ES-I3 (cell line): Measurements from ENCODE around the gene ZNF697.
"Not testable (repeated sequence)": the region's sequence is repeated elsewhere in the genome, so short reads cannot be mapped to it uniquely, and the experiment has no call there.

Experiments used
- H3K36me3 ChIP-seq: 2 replicates; pipeline ENCODE4 v1.6.1; 2013; ENCODE audit warnings: mild to moderate bottlenecking, low read length, control low read depth, moderate library complexity; ENCODE audit not compliant: insufficient read depth
- H3K4me1 ChIP-seq: 2 replicates; pipeline ENCODE4 v1.6.1; 2013; ENCODE audit warnings: mild to moderate bottlenecking, control low read depth, low read length; ENCODE audit not compliant: insufficient read depth
- H3K9ac ChIP-seq: 2 replicates; pipeline ENCODE4 v1.6.1; 2013; ENCODE audit warnings: low read depth, mild to moderate bottlenecking, low read length, moderate library complexity
- H3K9me3 ChIP-seq: 2 replicates; pipeline ENCODE4 v1.6.1; 2013; ENCODE audit warnings: mild to moderate bottlenecking, low read length, moderate library complexity; ENCODE audit not compliant: control insufficient read depth, insufficient read depth

Gene ZNF697

DNA sequence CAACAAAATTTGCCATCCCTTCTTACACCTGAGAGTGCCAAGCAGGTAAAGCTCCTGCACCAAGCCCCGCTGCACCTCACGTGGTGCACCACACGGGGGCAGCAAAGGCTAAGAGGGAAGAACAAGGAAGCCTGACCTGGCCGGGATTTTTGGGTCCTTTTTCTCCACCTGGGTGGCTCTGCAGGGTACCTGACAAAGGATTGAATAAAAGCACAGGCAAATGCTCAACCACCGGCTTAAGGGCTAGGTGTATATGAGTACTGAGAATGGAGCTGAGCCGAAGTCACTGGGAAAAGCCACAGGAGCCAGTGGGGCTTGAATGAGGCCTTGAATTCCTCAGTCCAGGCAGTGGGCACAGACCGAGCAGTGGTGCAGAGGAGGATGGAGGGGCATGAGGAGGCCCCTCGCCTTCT, 36.4 kb downstream of the ZNF697 start:
- no peaks in the 10 kb centered on the region for H3K36me3 ChIP-seq
- peaks cover 7% of the 10 kb centered on the region; the same call in 1 of the 2 replicates for H3K4me1 ChIP-seq
- H3K9ac ChIP-seq, result no peak overlapping the region
- no peaks in the 10 kb centered on the region for H3K9me3 ChIP-seq

DNA sequence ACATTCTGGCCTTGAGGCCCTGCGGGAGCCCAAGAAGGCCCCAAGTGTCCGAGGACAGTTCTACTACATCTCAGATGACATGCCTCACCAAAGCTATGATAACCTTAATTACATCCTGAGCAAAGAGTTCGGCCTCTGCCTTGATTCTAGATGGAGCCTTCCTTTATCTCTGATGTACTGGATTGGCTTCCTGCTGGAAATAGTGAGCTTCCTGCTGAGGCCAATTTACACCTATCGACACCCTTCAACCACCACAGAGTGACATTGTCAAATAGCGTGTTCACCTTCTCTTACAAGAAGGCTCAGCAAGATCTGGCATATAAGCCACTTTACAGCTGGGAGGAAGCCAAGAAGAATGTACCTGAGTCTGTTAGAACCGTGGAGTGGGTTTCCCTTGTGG, 39.2 kb downstream of the ZNF697 start:
- not testable (repeated sequence) for H3K9ac ChIP-seq, H3K9me3 ChIP-seq, H3K36me3 ChIP-seq, H3K4me1 ChIP-seq

- H3K4me1 ChIP-seq, H3K9me3 ChIP-seq, H3K36me3 ChIP-seq, H3K9ac ChIP-seq: not testable (repeated sequence)
Measured at GRCh38 chr1:119607087-119607807, 40.8 kb downstream of the ZNF697 start.

GRCh38 chr1:119606394-119606793, 41.7 kb downstream of the ZNF697 start:
- Histone ChIP-seq H3K4me1 (0 out of 2 replicates have a peak, but pooled peaks cover 4% of the 10 kb centered on the region), H3K9ac (no peak overlapping the region), H3K36me3 (no peaks in the 10 kb centered on the region), H3K9me3 (no peaks in the 10 kb centered on the region)

DNA sequence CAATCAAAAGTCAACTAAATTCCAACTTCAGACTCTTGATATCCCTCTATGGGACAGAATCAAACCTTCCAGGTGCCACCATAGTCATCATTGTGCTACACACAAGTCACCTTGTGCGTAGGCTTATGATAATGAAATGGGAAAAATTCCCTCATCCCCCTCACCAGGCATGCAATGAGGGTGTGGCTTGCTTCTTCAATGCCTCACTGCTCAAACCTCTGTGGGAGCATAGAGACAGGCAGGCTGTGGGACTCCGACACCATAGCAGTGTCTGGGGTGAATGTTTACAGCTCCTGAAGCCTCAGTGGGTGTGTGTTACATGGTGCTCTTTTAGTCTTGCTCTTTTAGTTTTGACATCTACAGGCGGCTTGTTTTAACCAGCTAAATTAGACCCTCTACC, 42.4 kb downstream of the ZNF697 start:
- Histone ChIP-seq H3K9me3 (no peaks in the 10 kb centered on the region), H3K9ac (no peak overlapping the region), H3K36me3 (no peaks in the 10 kb centered on the region), H3K4me1 (0 out of 2 replicates have a peak, but pooled peaks cover 4% of the 10 kb centered on the region)

DNA sequence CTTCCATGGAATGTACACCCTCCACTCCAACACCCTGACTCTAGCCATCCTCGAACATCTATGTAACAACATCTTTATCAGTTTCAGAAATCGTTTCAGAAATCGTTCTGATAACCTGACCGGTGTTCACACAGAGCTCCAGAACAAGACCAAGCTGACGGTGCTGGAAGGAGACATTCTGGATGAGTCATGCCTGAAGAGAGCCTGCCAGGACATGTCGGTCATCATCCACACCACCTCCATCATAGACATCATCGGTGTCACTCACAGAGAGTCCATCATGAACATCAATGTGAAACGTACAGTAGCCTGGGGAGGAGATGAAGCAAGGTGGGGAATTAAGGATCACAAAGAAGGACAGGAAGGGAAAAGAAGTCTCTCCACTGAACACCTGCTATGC, 43.0 kb downstream of the ZNF697 start:
- not testable (repeated sequence) for H3K9me3 ChIP-seq, H3K36me3 ChIP-seq, H3K4me1 ChIP-seq, H3K9ac ChIP-seq

GRCh38 chr1:119603695-119604094, 44.4 kb downstream of the ZNF697 start:
- Histone ChIP-seq H3K9ac (no peak overlapping the region), H3K36me3 (no peaks in the 10 kb centered on the region), H3K4me1 (0 out of 2 replicates have a peak, but pooled peaks cover 4% of the 10 kb centered on the region), H3K9me3 (no peaks in the 10 kb centered on the region)

DNA sequence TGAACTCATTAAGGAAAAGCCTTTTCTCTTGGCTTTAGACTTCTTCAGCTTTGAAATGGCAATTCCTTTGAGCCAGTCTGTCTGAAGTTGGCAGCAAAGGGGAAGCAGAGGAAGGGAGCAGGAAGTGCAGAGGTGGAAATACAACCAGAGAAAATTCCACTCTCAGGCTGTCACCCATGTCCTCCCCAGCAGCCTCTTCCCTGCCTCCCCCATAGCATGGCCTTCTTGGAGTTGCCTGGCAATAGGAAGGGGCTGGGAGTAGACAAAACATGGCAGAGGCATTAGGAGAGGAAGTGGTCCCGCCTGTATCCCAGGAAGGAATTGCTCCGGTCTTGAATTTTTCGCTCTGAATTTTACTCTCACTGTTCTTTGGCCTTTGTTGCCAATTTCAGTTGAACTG, 44.8 kb downstream of the ZNF697 start:
- H3K9ac ChIP-seq, H3K36me3 ChIP-seq, H3K9me3 ChIP-seq, H3K4me1 ChIP-seq: not testable (repeated sequence)

DNA sequence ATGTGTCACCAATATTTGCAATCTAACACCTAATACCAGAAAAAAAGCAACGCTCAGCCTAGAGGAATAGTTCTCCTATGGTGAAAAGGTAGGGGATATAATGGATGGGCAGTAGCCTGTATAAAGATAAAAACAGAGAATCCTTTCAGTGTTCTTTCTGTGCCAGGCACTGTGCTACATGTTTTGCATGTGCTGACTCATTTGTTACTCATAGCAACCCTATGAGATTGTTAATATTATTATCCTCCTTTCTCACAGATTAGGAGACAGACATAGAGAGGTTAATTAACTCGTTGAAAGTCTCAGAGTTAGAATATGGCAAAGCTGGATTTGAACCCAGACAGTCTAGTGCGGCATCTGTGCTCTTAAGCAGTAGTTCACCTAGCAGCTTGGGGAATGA, 45.3 kb downstream of the ZNF697 start:
- not testable (repeated sequence) for H3K36me3 ChIP-seq, H3K9ac ChIP-seq, H3K4me1 ChIP-seq

DNA sequence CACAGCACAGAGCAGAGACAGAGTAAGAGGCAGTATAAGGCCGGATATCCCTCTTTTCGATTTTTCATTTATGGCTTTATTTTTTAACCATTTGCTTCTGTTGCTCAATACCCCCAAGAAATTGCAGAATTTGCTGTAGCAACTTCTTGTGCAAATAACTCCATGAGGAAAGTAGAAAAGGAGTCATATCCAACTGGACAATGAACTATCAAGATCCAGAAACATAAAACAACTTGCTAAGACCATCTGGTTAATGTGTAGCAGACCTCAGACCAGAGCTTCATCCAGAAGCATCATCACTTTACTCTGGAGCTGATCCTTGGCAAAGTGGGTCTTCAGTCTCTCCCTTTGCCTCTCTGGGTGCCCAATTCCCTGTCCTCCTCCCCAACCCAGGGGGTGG, 45.9 kb downstream of the ZNF697 start:
- H3K4me1 ChIP-seq, result 0 out of 2 replicates have a peak, but pooled peaks cover 4% of the 10 kb centered on the region
- no peaks in the 10 kb centered on the region for H3K9me3 ChIP-seq
- H3K36me3 ChIP-seq, result no peaks in the 10 kb centered on the region
- no peak overlapping the region for H3K9ac ChIP-seq

More for the DNA sequence above, 45.3 kb downstream of the ZNF697 start:
- H3K9me3 ChIP-seq, result not testable (repeated sequence)

DNA sequence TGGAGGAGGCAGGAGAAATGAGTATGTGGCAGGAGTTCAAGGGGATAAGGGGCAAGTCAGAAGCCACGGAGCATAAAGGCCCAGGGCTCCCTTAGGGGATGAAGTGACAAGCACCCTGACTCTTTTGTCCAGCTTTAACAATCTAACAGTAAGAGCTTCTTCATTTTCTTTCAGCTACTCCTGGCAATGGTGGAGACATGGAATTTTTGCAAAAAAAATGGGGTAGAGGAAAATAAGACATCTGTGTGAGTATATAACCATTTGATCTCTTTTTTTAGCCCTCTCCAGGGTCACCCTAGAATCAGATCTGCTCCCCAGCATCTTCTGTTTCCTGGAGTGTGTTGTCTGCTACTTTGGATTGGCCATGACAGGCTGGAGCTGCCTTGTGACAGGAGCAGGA, 47.1 kb downstream of the ZNF697 start:
- H3K36me3 ChIP-seq, result no peaks in the 10 kb centered on the region
- H3K9me3 ChIP-seq, result no peaks in the 10 kb centered on the region
- no peak overlapping the region for H3K9ac ChIP-seq
- no peaks in the 10 kb centered on the region for H3K4me1 ChIP-seq

DNA sequence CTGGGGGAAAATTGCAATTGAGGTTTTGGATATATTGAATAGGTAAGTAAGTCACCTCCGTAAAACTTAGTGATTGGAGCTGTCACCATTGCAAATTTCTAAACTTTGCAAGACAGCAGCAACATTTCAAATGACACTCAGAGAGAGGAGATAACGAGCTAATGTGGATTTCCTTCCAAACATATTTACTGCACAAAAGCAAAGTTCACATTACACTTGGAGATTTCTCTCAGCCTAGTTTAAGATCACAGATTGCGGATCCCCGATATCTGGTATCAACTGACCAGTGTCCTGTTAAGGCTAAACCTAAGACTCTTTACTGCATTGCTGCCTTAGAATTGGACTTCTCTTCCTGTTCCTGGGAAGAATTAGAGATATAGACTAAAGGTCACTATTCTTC, 47.5 kb downstream of the ZNF697 start:
- no peaks in the 10 kb centered on the region for H3K9me3 ChIP-seq
- H3K36me3 ChIP-seq, result no peaks in the 10 kb centered on the region
- no peak overlapping the region for H3K9ac ChIP-seq
- H3K4me1 ChIP-seq, result no peaks in the 10 kb centered on the region

GRCh38 chr1:119595606-119596005, 52.5 kb downstream of the ZNF697 start:
- no peaks in the 10 kb centered on the region for H3K4me1 ChIP-seq
- H3K9ac ChIP-seq, result no peak overlapping the region
- no peaks in the 10 kb centered on the region for H3K9me3 ChIP-seq
- no peaks in the 10 kb centered on the region for H3K36me3 ChIP-seq

DNA sequence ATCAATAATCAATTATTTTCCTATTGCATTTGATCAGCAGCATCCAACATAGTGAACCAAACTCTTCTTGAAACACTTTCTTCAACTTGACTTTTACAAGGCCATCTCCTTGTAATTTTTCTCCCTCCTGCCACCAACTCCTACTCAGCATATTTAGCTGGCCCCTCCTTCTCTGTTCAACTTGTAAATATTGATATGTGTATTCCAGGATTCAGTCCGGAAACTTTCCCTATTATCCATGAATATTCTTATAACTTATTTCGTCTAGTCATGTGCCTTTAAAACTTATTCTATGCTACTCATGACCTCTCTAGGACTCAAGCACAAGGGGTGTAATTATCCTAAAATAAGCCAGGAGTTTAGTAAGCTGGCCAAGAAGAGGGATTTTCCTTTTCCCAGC, 52.9 kb downstream of the ZNF697 start:
- Histone ChIP-seq H3K4me1 (no peaks in the 10 kb centered on the region), H3K36me3 (no peaks in the 10 kb centered on the region), H3K9ac (no peak overlapping the region)

DNA sequence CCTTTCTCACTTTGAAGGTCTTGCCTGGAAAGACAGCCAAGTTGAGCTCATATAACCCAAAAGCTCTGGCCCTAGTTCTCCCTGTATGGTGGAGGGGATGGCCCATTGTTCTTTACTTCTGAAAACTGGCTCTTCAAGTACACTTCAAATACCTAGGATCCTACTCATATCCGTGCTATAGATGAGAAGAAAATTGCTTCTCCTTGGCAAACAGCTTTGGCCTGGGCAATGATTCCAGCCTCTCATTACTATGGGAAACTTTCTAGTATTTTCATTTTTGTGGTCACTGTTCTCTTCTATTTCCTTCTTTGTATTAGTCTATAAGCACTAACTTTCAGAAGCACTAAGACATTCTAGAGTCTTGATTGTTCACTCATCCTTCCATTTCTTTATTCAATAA, 53.7 kb downstream of the ZNF697 start:
- H3K36me3 ChIP-seq, result no peaks in the 10 kb centered on the region
- H3K9ac ChIP-seq, result no peak overlapping the region
- H3K4me1 ChIP-seq, result no peaks in the 10 kb centered on the region
- H3K9me3 ChIP-seq, result no peaks in the 10 kb centered on the region

More for the DNA sequence above, 52.9 kb downstream of the ZNF697 start:
- no peaks in the 10 kb centered on the region for H3K9me3 ChIP-seq
